Astrocyte (in vitro differentiated cells and primary cell): Measurements from ENCODE around the gene GPC5.

ENCODE experiments used
- EZH2 ChIP-seq: IDR thresholded peaks from 2 replicates; pipeline ENCODE4 v1.6.1; 2012; ENCODE audit warnings: mild to moderate bottlenecking, low read length, inconsistent platforms; ENCODE audit not compliant: insufficient read depth
- TF ChIP-seq, protein P1 (sequence below): IDR thresholded peaks from 2 replicates; pipeline ENCODE4 v1.5.1; 2011; ENCODE audit warnings: low read depth, mild to moderate bottlenecking, inconsistent platforms, low read length, moderate library complexity; ENCODE audit not compliant: insufficient read depth

- TF ChIP-seq, protein P1, sequence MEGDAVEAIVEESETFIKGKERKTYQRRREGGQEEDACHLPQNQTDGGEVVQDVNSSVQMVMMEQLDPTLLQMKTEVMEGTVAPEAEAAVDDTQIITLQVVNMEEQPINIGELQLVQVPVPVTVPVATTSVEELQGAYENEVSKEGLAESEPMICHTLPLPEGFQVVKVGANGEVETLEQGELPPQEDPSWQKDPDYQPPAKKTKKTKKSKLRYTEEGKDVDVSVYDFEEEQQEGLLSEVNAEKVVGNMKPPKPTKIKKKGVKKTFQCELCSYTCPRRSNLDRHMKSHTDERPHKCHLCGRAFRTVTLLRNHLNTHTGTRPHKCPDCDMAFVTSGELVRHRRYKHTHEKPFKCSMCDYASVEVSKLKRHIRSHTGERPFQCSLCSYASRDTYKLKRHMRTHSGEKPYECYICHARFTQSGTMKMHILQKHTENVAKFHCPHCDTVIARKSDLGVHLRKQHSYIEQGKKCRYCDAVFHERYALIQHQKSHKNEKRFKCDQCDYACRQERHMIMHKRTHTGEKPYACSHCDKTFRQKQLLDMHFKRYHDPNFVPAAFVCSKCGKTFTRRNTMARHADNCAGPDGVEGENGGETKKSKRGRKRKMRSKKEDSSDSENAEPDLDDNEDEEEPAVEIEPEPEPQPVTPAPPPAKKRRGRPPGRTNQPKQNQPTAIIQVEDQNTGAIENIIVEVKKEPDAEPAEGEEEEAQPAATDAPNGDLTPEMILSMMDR = no peak
- TF ChIP-seq EZH2 = no peak
Measured at GRCh38 chr13:91891141-91891540, 492.7 kb downstream of the GPC5 start.
